KOPT-K1 (cell line): ENCODE results near the gene PNLDC1.
"Not testable (repeated sequence)": the region's sequence is repeated elsewhere in the genome, so short reads cannot be mapped to it uniquely, and the experiment has no call there.

Experiments used
- H3K27ac ChIP-seq: fragments of 200-600 bp; sonication (generic); 2 replicates; pipeline ENCODE4 v1.5.1; 2016; ENCODE audit warnings: antibody characterized with exemption, mild to moderate bottlenecking, low read depth, low read length; ENCODE audit not compliant: poor library complexity, severe bottlenecking
- H3K36me3 ChIP-seq: fragments of 200-600 bp; sonication (generic); 2 replicates; pipeline ENCODE4 v1.5.1; 2017; ENCODE audit warnings: antibody characterized with exemption, mild to moderate bottlenecking, low read length, moderate library complexity; ENCODE audit not compliant: insufficient read depth
- H3K9me3 ChIP-seq: fragments of 200-600 bp; sonication (generic); 2 replicates; pipeline ENCODE4 v1.5.1; 2017; ENCODE audit warnings: antibody characterized with exemption, low read length, mild to moderate bottlenecking; ENCODE audit not compliant: insufficient read depth, poor library complexity, severe bottlenecking

PNLDC1 gene

DNA sequence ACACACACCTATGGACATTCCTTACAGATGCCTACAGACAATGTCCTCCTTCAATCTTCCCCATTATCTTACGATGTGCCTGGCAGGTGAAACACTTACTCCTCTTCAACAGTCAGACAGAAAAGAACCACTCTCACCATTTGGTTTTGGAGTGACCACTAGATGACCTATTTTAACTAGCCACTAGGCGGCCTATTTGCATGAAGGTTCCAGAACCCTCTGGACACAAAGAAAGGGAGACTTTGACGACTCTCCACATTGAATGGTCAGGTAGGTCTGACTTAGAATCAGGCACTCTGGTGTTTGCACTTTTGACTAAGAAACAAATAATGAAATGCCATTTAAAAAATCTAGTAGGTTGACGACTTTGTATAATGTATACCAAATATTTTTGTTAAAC, 42.0 kb downstream of the PNLDC1 start:
- H3K27ac ChIP-seq: no peak overlapping the region
- no peaks in the 10 kb centered on the region for H3K9me3 ChIP-seq
- no peaks in the 10 kb centered on the region for H3K36me3 ChIP-seq

DNA sequence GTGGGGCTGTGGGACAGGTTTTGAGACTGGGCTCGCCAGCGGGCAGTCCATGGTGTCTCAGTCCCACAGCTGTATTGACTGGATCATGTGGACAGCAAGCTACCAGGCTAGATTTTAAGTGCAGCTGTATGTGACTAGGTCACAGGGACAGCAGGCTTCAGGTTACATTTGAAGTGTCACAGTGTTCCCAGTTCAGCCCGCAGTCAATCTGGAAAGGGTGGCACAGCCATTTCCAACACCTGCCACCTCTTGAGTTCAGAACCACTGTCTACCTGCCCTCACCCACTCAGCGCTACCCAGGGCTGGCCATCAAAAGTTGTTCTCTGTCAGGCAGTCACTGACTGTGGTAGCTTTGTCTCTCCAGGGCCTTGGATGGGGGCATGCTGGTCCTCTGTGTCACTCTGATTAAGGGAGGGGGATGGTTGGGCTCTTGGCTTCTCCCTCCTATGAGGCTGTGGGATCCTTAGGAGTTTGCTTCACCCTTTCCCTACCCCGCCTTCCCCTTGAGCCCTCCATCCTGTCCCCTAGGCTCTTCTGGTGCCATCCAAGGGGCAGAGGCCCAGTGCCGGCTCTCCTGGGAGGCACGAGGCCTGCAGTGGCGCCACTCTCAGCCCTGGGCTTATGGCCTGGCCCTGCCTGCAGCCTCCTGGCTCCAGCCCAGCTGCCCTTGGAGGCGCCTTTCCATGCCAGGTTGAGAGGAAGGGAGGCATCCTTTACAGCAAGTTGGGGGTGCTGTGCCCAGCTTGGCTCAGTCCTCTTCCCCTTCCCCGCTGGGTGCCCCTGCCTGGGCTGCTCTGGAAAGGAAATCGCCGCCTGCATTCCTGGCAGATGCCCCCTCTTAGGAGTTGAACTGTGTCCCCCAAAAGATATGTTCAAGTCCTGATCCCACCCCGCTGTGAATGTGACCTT, 44.9 kb downstream of the PNLDC1 start:
- Histone ChIP-seq H3K27ac (peak overlapping the region; percentile 60), H3K9me3 (peaks cover 19% of the 10 kb centered on the region), H3K36me3 (no peaks in the 10 kb centered on the region)

DNA sequence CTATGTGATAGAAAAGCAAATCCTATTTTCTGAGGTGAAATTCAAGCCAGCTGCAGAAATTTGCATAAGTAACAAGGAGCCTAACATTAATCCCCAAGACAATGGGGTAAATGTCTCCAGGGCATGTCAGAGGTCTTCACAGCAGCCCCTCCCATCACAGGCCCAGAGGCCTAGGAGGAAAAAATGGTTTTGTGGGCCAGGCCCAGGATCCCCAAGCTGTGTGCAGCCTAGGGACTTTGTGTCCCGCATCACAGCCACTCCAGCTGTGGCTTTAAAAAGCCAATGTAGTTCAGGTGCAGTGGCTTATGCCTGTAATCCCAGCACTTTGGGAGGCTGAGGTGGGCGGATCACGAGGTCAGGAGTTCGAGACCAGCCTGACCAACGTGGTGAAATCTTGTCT, 48.5 kb downstream of the PNLDC1 start:
- not testable (repeated sequence) for H3K27ac ChIP-seq, H3K36me3 ChIP-seq
- peaks cover 19% of the 10 kb centered on the region for H3K9me3 ChIP-seq

DNA sequence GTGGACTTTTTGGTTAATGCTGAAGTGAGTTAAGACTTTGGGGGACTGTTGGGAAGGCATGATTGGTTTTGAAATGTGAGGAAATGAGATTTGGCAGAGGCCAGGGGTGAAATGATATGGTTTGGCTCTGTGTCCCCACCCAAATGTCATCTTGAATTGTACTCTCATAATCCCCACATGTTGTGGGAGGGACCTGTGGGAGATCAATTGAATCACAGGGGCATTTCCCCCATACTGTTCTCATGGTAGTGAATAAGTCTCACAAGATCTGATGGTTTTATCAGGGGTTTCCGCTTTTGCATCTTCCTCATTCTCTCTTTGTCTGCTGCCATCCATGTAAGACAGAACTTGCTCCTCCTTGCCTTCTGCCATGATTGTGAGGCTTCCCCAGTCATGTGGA, 49.8 kb downstream of the PNLDC1 start:
- H3K9me3 ChIP-seq: peaks cover 19% of the 10 kb centered on the region
- not testable (repeated sequence) for H3K36me3 ChIP-seq, H3K27ac ChIP-seq

DNA sequence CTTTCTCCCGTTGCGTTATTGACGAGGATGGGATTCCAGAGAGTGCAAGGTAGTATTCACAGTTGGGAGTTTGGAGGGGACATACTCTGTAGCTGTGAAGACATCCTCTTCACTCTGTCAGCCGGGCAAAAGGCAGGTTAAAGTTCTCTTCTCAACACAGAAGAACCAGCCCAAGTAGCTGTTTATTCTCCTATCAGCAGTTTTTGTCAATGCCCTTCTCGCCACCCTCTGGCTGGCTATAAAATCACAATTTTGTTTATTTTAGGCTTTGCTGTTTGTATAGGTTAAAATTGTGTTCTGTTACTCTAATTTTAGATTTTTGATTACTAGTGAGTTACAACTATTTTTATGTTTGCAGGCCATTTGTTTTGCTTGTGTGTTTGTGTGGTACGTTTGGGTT, 52.8 kb downstream of the PNLDC1 start:
- Histone ChIP-seq H3K27ac (no peak overlapping the region), H3K36me3 (no peaks in the 10 kb centered on the region), H3K9me3 (peaks cover 15% of the 10 kb centered on the region)

DNA sequence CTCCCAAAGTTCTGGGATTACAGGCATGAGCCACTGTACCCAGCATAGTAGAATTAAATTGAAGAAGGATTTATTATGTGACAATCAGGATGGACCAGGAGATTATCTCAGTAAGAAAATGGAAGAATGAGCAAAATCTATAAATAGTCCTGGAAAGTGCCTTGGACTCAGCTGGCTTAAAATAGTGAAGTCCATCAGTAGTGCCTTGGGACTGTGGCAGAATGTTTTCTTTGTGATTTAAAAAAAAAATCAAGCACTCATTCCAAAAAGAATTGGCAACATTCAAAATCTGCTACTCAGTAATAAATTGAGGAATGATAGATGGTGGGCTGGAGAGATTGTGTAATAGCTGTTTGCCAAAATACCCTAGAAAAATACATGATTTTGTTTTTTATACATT, 53.7 kb downstream of the PNLDC1 start:
- Histone ChIP-seq H3K36me3 (no peaks in the 10 kb centered on the region), H3K9me3 (peaks cover 6% of the 10 kb centered on the region), H3K27ac (no peak overlapping the region)

DNA sequence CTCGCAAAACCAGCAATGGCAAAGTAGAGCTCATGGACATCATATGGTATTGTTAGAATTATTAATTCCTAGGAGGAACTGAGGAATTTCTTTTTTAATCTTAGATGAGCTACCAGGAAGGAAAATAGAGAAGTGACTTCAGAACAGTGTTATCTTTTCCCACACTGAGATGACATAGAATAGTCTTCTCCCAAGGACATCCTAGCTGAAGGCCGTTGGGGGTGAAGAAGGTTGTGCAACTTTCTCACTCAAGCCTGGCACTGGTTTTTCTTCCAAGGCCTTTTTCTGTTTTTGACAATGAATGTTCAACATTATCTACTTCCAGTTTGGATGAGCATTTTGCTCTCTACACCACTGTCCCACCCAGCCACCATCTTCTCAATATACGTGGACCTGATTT, 54.9 kb downstream of the PNLDC1 start:
- H3K36me3 ChIP-seq: no peaks in the 10 kb centered on the region
- H3K9me3 ChIP-seq: no peaks in the 10 kb centered on the region
- H3K27ac ChIP-seq: no peak overlapping the region

DNA sequence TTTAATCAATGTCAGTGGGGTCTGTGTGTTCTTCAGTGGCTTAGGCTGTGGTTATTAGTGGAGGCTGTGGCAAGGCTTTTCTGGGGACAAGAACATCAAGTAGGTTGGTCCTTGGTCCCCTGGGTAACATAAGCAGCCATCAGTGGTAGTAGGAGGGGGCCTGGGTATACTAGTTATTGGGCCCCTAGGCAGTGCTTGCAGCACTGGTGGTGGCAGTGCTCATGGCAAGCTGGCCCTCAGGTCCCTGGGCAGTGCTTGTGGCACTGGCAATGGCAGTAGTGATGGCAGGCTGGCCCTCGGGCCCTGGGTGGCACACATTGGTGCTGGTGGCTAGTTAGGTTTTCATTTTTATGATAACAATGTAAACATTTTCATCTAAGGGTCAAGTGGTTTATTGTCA, 58.2 kb downstream of the PNLDC1 start:
- Histone ChIP-seq H3K27ac (no peak overlapping the region), H3K36me3 (no peaks in the 10 kb centered on the region), H3K9me3 (no peaks in the 10 kb centered on the region)

DNA sequence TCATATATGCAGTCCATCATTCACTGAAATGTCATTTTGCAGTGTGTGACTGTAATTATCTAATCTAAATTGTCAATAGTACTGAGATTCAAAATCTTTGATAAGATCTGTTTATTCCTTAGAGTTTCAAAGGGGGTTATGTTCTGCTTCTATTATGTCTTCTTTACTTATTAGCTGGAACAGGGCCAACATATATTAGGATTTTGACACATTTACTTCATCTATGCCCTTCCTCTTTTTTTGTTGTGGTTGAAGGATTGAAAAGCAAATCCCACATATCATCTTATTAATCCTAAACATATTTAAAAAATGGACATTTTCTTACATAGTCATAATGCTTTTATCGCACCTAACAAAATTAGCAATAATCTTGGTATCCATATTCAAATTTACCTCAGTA, 60.4 kb downstream of the PNLDC1 start:
- no peaks in the 10 kb centered on the region for H3K9me3 ChIP-seq
- H3K27ac ChIP-seq: no peak overlapping the region
- H3K36me3 ChIP-seq: no peaks in the 10 kb centered on the region

DNA sequence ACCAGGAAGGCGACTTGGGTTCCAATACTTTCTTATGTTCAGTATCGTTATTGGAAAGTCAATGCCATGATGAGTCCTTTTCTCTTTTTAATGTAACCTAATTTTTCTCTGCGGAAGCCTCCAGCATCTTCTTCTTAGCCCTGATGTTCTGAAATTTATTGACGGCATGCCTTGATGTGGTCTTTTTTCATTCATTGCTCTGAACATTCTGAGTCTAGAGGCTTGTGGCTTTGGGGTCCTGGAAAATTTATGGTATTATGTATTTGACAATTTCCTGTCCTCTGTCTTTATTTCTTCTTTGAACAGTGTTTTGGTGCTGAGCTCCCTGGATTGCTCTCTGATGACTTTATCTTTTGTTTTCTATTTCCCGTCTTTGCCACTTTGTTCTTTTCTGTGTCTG, 62.0 kb downstream of the PNLDC1 start:
- Histone ChIP-seq H3K36me3 (no peaks in the 10 kb centered on the region), H3K27ac (no peak overlapping the region), H3K9me3 (no peaks in the 10 kb centered on the region)

DNA sequence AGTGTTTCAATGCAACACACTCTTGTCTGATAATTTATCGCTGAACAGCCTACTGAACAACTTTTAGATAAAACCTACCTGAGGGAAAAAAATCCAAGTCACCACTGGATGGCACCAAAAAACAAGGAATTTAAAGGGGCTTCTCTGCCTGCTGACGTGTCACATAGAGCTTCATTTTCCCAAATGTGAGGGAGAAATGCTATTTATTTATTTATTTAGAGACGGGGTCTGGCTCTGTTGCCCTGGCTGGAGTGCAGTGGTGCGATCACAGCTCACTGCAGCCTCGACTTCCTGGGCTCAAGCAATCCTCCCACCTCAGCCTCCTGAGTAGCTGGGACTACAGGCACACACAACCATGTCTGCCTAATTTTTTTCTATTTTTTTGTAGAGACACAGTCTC, 63.3 kb downstream of the PNLDC1 start:
- not testable (repeated sequence) for H3K36me3 ChIP-seq, H3K27ac ChIP-seq, H3K9me3 ChIP-seq

DNA sequence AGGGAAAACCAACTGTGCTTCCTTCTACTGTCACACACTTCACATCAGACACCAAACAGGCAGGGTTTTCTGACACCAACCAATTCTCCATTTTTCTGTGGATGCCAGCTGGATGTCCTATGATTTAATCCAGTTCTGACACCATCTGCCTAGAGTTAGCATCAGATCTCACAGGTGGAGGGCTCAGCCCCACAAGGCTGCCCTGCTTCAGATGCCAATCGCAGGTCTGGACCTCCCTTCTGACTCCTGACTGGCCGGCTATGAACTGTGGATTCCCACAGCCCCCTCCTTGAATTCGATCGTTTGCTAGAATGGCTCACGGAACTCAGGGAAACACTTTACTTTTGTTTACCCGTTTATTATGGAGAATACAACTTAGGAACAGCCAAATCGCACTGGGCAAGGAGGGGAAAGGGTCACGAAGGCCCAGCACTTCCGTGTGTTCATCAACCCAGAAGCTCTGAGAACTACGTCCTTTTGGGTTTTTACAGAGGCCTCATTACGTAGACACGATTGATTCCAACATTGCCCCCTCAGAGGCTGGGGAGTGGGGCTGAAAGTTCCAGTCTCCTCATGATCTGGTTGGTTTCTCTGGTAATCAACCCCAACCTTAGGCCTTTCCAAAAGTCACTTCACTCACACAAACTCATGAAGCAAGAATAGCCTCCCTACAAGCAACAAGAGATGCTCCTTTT, 65.3 kb downstream of the PNLDC1 start:
- H3K9me3 ChIP-seq: no peaks in the 10 kb centered on the region
- H3K36me3 ChIP-seq: no peaks in the 10 kb centered on the region
- no peak overlapping the region for H3K27ac ChIP-seq

DNA sequence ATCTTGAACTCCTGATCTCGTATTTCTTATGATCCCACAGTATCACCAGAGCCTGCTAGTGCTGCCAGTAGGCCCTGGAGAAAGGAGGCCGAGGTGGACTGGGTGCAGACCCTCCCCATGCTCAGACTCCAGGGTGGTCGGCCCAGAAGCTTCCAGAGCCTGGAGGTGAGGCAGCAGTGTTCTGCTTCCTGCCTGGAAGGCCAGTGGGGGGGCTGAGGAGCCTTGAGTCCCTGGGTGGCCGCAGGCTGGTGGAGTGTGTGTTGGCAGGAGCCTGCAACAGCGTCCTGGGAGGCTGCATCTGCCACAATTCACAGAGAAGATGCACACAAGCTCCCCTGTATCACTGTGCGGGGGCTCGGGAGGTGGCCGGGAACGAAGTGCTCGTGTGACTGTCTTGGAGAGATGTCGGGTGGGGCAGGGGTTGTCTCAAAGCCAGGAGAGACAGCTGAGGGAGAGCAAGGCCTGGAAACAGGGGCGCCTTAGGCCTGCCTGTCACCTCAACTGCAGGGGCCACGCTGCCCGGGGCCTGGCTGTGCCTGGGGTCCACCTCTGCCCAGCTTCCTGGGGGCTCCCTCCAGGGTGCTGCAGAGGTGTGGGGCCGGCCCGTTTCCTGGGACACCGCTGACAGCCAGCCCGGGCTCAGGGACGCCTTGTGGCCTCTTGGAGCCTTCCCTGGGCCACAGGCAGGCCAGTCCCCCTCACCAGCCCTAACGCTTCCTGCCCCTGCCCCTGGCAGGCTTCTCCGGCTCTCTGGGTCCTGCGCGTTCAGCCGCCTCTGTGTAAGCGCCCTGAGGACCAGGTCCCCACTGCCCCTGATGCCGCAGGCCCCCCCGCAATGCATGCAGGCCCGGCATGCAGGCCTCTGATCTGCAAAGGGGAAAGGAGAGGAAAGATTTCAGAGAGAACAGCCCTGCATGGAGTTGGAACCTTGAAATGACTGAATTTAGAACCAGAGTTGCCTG, 66.5 kb downstream of the PNLDC1 start:
- Histone ChIP-seq H3K27ac (no peak overlapping the region), H3K36me3 (no peaks in the 10 kb centered on the region), H3K9me3 (no peaks in the 10 kb centered on the region)
